C4-2B (cell line): ENCODE results near the gene FMO4.

Experiments
- CTCF ChIP-seq: fragments of 450-650 bp; conservative IDR thresholded peaks from 2 replicates; pipeline ENCODE4 v1.5.1; 2017; ENCODE audit warnings: mild to moderate bottlenecking
- ZFX ChIP-seq: fragments of 450-650 bp; IDR thresholded peaks from 2 replicates; pipeline ENCODE4 v1.6.1; 2017

GRCh38 chr1:171343727-171344472 is 29.9 kb downstream of the FMO4 start:
- no peak for TF ChIP-seq CTCF
- TF ChIP-seq ZFX = no peak
